ENCODE data around the gene AMER2. TPM values are rescaled to one million over a fixed set of nuclear protein-coding genes. Genes with fewer than 3 reads are reported as not detected.

AMER2 gene
- total RNA-seq, 1 donor from 2014 or later: not detected

- TF ChIP-seq CTCF (IDR thresholded peaks at IDR 0.05; ENCODE audit: borderline replicate concordance): no peak
- intact Hi-C loops (cut with micrococcal nuclease): no loop called here
- Histone ChIP-seq H3K4me1 (no peaks in the 10 kb centered on the region), H3K27me3 (ENCODE audit: low read depth) (peaks cover 94% of the 10 kb centered on the region), H3K4me3 (no peak overlapping the region), H3K27ac (replicated peaks) (no peak overlapping the region), H3K9me3 (replicated peaks) (peaks cover 26% of the 10 kb centered on the region), H3K36me3 (no peaks in the 10 kb centered on the region)
- no peak for DNase-seq
Observed at GRCh38 chr13:25177636-25178035, 5.5 kb upstream of the AMER2 start.

GRCh38 chr13:25177012-25177411 is 4.9 kb upstream of the AMER2 start:
- H3K4me1 ChIP-seq: peaks cover 2% of the 10 kb centered on the region
- no peak overlapping the region for H3K27ac ChIP-seq (replicated peaks)
- H3K36me3 ChIP-seq: no peaks in the 10 kb centered on the region
- H3K9me3 ChIP-seq (replicated peaks): peaks cover 24% of the 10 kb centered on the region
- H3K4me3 ChIP-seq: no peak overlapping the region
- no peak for DNase-seq
- intact Hi-C loops (cut with micrococcal nuclease): no loop called here
- no peak for TF ChIP-seq CTCF (IDR thresholded peaks at IDR 0.05; ENCODE audit: borderline replicate concordance)
- peaks cover 94% of the 10 kb centered on the region for H3K27me3 ChIP-seq (ENCODE audit: low read depth)

- H3K9me3 ChIP-seq (replicated peaks): peaks cover 24% of the 10 kb centered on the region
- intact Hi-C loops (cut with micrococcal nuclease): no loop called here
- DNase-seq: no peak
- H3K27ac ChIP-seq (replicated peaks): no peak overlapping the region
- H3K27me3 ChIP-seq (ENCODE audit: low read depth): peaks cover 97% of the 10 kb centered on the region
- no peak overlapping the region for H3K4me3 ChIP-seq
- TF ChIP-seq CTCF (IDR thresholded peaks at IDR 0.05; ENCODE audit: borderline replicate concordance): no peak
- no peaks in the 10 kb centered on the region for H3K36me3 ChIP-seq
- H3K4me1 ChIP-seq: peaks cover 16% of the 10 kb centered on the region
Observed at GRCh38 chr13:25175431-25175830, 3.3 kb upstream of the AMER2 start.

- Histone ChIP-seq H3K27me3 (ENCODE audit: low read depth) (peaks cover 97% of the 10 kb centered on the region), H3K27ac (replicated peaks) (no peak overlapping the region), H3K36me3 (no peaks in the 10 kb centered on the region), H3K4me3 (no peak overlapping the region), H3K9me3 (replicated peaks) (peaks cover 24% of the 10 kb centered on the region), H3K4me1 (peaks cover 16% of the 10 kb centered on the region)
- no peak for TF ChIP-seq CTCF (IDR thresholded peaks at IDR 0.05; ENCODE audit: borderline replicate concordance)
- intact Hi-C loops (cut with micrococcal nuclease): no loop called here
- DNase-seq: no peak
Observed at GRCh38 chr13:25175026-25175425, 2.9 kb upstream of the AMER2 start.

- Histone ChIP-seq H3K9me3 (replicated peaks) (peaks cover 21% of the 10 kb centered on the region), H3K36me3 (no peaks in the 10 kb centered on the region), H3K4me1 (peaks cover 16% of the 10 kb centered on the region), H3K27ac (replicated peaks) (no peak overlapping the region), H3K4me3 (no peak overlapping the region), H3K27me3 (ENCODE audit: low read depth) (peaks cover 97% of the 10 kb centered on the region)
- TF ChIP-seq CTCF (IDR thresholded peaks at IDR 0.05; ENCODE audit: borderline replicate concordance): no peak
- no peak for DNase-seq
- intact Hi-C loops (cut with micrococcal nuclease): no loop called here
Observed at GRCh38 chr13:25174304-25174703, 2.2 kb upstream of the AMER2 start.

- TF ChIP-seq CTCF (IDR thresholded peaks at IDR 0.05; ENCODE audit: borderline replicate concordance): no peak
- peaks cover 16% of the 10 kb centered on the region for H3K4me1 ChIP-seq
- no peaks in the 10 kb centered on the region for H3K36me3 ChIP-seq
- H3K27me3 ChIP-seq (ENCODE audit: low read depth): peaks cover 91% of the 10 kb centered on the region
- no peak overlapping the region for H3K4me3 ChIP-seq
- intact Hi-C loops (cut with micrococcal nuclease): no loop called here
- DNase-seq: no peak
- peaks cover 4% of the 10 kb centered on the region for H3K9me3 ChIP-seq (replicated peaks)
- H3K27ac ChIP-seq (replicated peaks): no peak overlapping the region
Observed at GRCh38 chr13:25172303-25172630, 179 bp upstream of the AMER2 start.
